Measurements from ENCODE around the gene BCAS1.

- TF ChIP-seq, protein P1, sequence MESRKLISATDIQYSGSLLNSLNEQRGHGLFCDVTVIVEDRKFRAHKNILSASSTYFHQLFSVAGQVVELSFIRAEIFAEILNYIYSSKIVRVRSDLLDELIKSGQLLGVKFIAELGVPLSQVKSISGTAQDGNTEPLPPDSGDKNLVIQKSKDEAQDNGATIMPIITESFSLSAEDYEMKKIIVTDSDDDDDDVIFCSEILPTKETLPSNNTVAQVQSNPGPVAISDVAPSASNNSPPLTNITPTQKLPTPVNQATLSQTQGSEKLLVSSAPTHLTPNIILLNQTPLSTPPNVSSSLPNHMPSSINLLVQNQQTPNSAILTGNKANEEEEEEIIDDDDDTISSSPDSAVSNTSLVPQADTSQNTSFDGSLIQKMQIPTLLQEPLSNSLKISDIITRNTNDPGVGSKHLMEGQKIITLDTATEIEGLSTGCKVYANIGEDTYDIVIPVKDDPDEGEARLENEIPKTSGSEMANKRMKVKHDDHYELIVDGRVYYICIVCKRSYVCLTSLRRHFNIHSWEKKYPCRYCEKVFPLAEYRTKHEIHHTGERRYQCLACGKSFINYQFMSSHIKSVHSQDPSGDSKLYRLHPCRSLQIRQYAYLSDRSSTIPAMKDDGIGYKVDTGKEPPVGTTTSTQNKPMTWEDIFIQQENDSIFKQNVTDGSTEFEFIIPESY (IDR thresholded peaks at IDR 0.05; ENCODE audit: extremely low read depth, insufficient replicate concordance, low read length) = no peak
- TF ChIP-seq RAD21 (IDR thresholded peaks at IDR 0.05; ENCODE audit: low read depth) = no peak
- TF ChIP-seq CEBPB (IDR thresholded peaks at IDR 0.05; ENCODE audit: low read depth) = no peak
- TF ChIP-seq SIN3A (IDR thresholded peaks at IDR 0.05; ENCODE audit: low read depth) = no peak
- TF ChIP-seq POLR2A (IDR thresholded peaks at IDR 0.05; ENCODE audit: borderline replicate concordance, extremely low read depth, insufficient read depth, insufficient read length) = no peak
- no peak for TF ChIP-seq EZH2 (IDR thresholded peaks at IDR 0.05)
- TF ChIP-seq, protein P2, sequence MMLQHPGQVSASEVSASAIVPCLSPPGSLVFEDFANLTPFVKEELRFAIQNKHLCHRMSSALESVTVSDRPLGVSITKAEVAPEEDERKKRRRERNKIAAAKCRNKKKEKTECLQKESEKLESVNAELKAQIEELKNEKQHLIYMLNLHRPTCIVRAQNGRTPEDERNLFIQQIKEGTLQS (IDR thresholded peaks at IDR 0.05) = no peak
- no peak for TF ChIP-seq SP1 (IDR thresholded peaks at IDR 0.05; ENCODE audit: low read depth)
- no peak for TF ChIP-seq EGR1 (IDR thresholded peaks at IDR 0.05; ENCODE audit: low read depth)
These were observed 70.1 kb downstream of the BCAS1 start for GRCh38 chr20:54000262-54000661.
